GM21447 (cell line): ENCODE data around the gene GSK3A.

ENCODE experiments used
- ATAC-seq: cut with Tn5 transposase; IDR thresholded peaks from one replicate; pipeline ENCODE4 v1.9.1; 2021; ENCODE audit not compliant: unreplicated experiment

The GSK3A gene

GRCh38 chr19:42201489-42202289 lies 40.7 kb downstream of the GSK3A start:
- ATAC-seq: peak; percentile 47

- no peak for ATAC-seq
Observed at GRCh38 chr19:42200116-42200715, 42.2 kb downstream of the GSK3A start.

- peak; percentile 46 for ATAC-seq
Observed at GRCh38 chr19:42199440-42200115, 42.8 kb downstream of the GSK3A start.

GRCh38 chr19:42198676-42199439 lies 43.5 kb downstream of the GSK3A start:
- ATAC-seq: peak; percentile 51

- ATAC-seq: no peak
Observed at GRCh38 chr19:42197375-42197817, 45.0 kb downstream of the GSK3A start.

GRCh38 chr19:42196011-42197001 lies 46.1 kb downstream of the GSK3A start:
- ATAC-seq: no peak

- ATAC-seq: no peak
Observed at GRCh38 chr19:42193706-42194105, 48.7 kb downstream of the GSK3A start.

GRCh38 chr19:42193294-42193693 lies 49.1 kb downstream of the GSK3A start:
- no peak for ATAC-seq

- no peak for ATAC-seq
Observed at GRCh38 chr19:42191855-42192254, 50.5 kb downstream of the GSK3A start.

GRCh38 chr19:42191330-42191729 lies 51.1 kb downstream of the GSK3A start:
- no peak for ATAC-seq

- no peak for ATAC-seq
Observed at GRCh38 chr19:42189133-42189532, 53.3 kb downstream of the GSK3A start.

- ATAC-seq: no peak
Observed at GRCh38 chr19:42188665-42189064, 53.7 kb downstream of the GSK3A start.

- ATAC-seq: no peak
Observed at GRCh38 chr19:42185277-42185676, 57.1 kb downstream of the GSK3A start.

- no peak for ATAC-seq
Observed at GRCh38 chr19:42184401-42184861, 58.0 kb downstream of the GSK3A start.
